Cardiac muscle cell (in vitro differentiated cells and primary cell): ENCODE data around the gene NIPBL. TPM values are rescaled to one million over a fixed set of nuclear protein-coding genes. Genes with fewer than 3 reads are reported as not detected.

Source experiments
- DNase-seq, 2 donors: peaks; one replicate each; pipeline versions ENCODE4 v3.0.0 to v3.0.0-alpha.2; 2010 to 2017; ENCODE audit warnings: low read depth in 1 of 2, low spot score in 1 of 2
- H3K27ac ChIP-seq: fragments of 200-600 bp; sonication (generic); 2 replicates; pipeline ENCODE4 v1.5.1; 2016
- H3K27me3 ChIP-seq: fragments of 200-600 bp; sonication (generic); 2 replicates; pipeline ENCODE4 v1.6.0; 2016; ENCODE audit warnings: control low read depth
- H3K36me3 ChIP-seq: fragments of 200-600 bp; sonication (generic); 2 replicates; pipeline ENCODE4 v1.5.1; 2016; ENCODE audit warnings: control low read depth
- H3K4me1 ChIP-seq: fragments of 200-600 bp; sonication (generic); 2 replicates; pipeline ENCODE4 v1.8.1; 2017; ENCODE audit warnings: low read depth, mild to moderate bottlenecking, mixed run types
- H3K4me3 ChIP-seq: fragments of 200-600 bp; sonication (generic); 2 replicates; pipeline ENCODE4 v1.5.1; 2016; ENCODE audit warnings: mild to moderate bottlenecking
- H3K9me3 ChIP-seq: fragments of 200-600 bp; sonication (generic); 2 replicates; pipeline ENCODE4 v1.5.1; 2017; ENCODE audit warnings: low read depth, mild to moderate bottlenecking, control low read depth
- polyA plus RNA-seq: library from polyadenylated mRNA; unstranded; fragments of >200 nt; fragmentation: Nextera tagmentation; extraction: Ambion mirVana; gene quantifications from 2 replicates; pipeline ENCODE4 v1.2.1, GENCODE V29; 2016
- total RNA-seq: library from RNA; depleted of rRNA; stranded (reverse); fragments of >200 nt; gene quantifications from 2 replicates; pipeline ENCODE4 v1.2.3, GENCODE V29; 2016
- TF ChIP-seq, protein P1 (sequence below): IDR thresholded peaks from 2 replicates; pipeline ENCODE4 v1.5.1; 2012; ENCODE audit warnings: low read depth, mild to moderate bottlenecking, low read length

NIPBL gene
- total and polyA plus RNA-seq, 2 experiments from 2014 or later, result 19.1 to 43.9 TPM

DNA sequence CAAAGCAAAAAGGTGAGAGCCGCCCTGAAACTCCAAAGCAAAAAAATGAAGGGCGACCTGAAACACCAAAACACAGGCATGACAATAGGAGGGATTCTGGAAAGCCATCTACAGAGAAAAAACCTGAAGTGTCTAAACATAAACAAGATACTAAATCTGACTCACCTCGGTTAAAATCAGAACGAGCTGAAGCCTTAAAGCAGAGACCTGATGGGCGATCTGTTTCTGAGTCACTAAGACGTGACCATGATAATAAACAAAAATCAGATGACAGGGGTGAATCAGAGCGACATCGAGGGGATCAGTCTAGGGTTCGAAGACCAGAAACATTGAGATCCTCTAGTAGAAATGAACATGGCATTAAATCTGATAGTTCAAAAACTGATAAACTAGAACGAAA is 108.8 kb downstream of the NIPBL start:
- H3K27ac ChIP-seq, result no peak overlapping the region
- TF ChIP-seq, protein P1, sequence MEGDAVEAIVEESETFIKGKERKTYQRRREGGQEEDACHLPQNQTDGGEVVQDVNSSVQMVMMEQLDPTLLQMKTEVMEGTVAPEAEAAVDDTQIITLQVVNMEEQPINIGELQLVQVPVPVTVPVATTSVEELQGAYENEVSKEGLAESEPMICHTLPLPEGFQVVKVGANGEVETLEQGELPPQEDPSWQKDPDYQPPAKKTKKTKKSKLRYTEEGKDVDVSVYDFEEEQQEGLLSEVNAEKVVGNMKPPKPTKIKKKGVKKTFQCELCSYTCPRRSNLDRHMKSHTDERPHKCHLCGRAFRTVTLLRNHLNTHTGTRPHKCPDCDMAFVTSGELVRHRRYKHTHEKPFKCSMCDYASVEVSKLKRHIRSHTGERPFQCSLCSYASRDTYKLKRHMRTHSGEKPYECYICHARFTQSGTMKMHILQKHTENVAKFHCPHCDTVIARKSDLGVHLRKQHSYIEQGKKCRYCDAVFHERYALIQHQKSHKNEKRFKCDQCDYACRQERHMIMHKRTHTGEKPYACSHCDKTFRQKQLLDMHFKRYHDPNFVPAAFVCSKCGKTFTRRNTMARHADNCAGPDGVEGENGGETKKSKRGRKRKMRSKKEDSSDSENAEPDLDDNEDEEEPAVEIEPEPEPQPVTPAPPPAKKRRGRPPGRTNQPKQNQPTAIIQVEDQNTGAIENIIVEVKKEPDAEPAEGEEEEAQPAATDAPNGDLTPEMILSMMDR, result no peak
- DNase-seq, result no peak
- H3K27me3 ChIP-seq, result no peaks in the 10 kb centered on the region
- no peak overlapping the region for H3K4me3 ChIP-seq
- peaks cover 18% of the 10 kb centered on the region for H3K36me3 ChIP-seq
- H3K4me1 ChIP-seq, result peaks cover 3% of the 10 kb centered on the region
- no peaks in the 10 kb centered on the region for H3K9me3 ChIP-seq

GRCh38 chr5:36988396-36988795 is 111.8 kb downstream of the NIPBL start:
- H3K36me3 ChIP-seq, result peaks cover 18% of the 10 kb centered on the region
- no peak overlapping the region for H3K27ac ChIP-seq
- no peak for DNase-seq
- H3K4me1 ChIP-seq, result peaks cover 3% of the 10 kb centered on the region
- TF ChIP-seq, protein P1, result no peak
- H3K9me3 ChIP-seq, result no peaks in the 10 kb centered on the region
- no peaks in the 10 kb centered on the region for H3K27me3 ChIP-seq
- H3K4me3 ChIP-seq, result no peak overlapping the region

GRCh38 chr5:36998578-36998977 is 122.0 kb downstream of the NIPBL start:
- Histone ChIP-seq H3K27ac (no peak overlapping the region), H3K4me1 (peaks cover 5% of the 10 kb centered on the region), H3K27me3 (no peaks in the 10 kb centered on the region), H3K4me3 (no peak overlapping the region), H3K9me3 (no peaks in the 10 kb centered on the region), H3K36me3 (peaks cover 44% of the 10 kb centered on the region)
- DNase-seq, result no peak
- TF ChIP-seq, protein P1, result no peak

- TF ChIP-seq, protein P1, result no peak
- peak in 1 of 2 donors; percentile 1 for DNase-seq
- H3K9me3 ChIP-seq, result no peaks in the 10 kb centered on the region
- no peaks in the 10 kb centered on the region for H3K27me3 ChIP-seq
- H3K27ac ChIP-seq, result peak overlapping the region; percentile 3
- peaks cover 61% of the 10 kb centered on the region for H3K36me3 ChIP-seq
- no peak overlapping the region for H3K4me3 ChIP-seq
- H3K4me1 ChIP-seq, result peaks cover 5% of the 10 kb centered on the region
These were observed 125.7 kb downstream of the NIPBL start for GRCh38 chr5:37002176-37002751.

DNA sequence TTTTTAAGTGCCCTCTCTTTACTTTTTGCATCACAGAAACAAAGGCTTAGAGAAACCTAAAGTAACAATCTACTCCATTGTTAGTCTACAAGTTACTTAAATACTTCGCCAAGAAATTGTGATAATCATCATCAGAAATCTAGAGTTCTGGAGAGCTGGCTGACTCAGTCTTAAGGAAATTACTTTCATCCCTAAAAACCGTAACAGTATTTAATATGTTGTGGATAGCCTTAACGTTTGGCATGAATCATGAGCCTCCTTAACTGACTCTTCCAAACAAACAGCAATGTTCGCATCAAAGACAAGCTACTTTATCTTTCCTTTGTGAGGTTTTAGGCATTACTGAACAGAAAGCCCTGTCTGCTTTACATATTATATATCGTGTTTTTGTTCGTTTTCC is 128.7 kb downstream of the NIPBL start:
- H3K9me3 ChIP-seq, result no peaks in the 10 kb centered on the region
- no peak overlapping the region for H3K4me3 ChIP-seq
- no peaks in the 10 kb centered on the region for H3K27me3 ChIP-seq
- H3K27ac ChIP-seq, result peak overlapping the region; percentile 12
- peaks cover 5% of the 10 kb centered on the region for H3K4me1 ChIP-seq
- H3K36me3 ChIP-seq, result peaks cover 83% of the 10 kb centered on the region
- TF ChIP-seq, protein P1, result no peak
- DNase-seq, result peak in 1 of 2 donors; percentile 71
